ENCODE data around the gene MCF2L. TPM values are rescaled to one million over a fixed set of nuclear protein-coding genes. Genes with fewer than 3 reads are reported as not detected.

The MCF2L gene
- total RNA-seq, 1 experiment from 2014 or later, result 22.1 TPM

DNA sequence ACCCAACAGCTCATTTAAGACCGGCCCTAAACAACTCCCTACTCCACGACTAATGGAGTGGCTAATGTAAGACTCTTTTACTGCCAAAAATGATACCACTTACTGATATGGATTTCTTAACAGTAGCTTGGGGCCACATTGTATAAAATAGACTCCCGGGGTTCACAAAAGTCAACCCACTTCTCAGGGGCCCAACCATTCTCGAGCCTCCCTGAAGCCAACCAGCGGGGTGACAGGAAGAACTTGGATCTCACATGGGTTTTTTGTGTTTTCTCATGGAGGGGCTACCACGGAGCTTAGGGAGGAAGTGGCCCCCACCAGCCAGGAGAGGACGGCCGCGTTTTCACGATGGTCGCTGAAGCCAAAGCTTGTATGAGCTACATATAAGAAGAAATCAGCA is 8.1 kb downstream of the MCF2L start:
- H3K27me3 ChIP-seq (replicated peaks; ENCODE audit: control insufficient read depth, insufficient read depth, low read length), result no peaks in the 10 kb centered on the region
- Mint-ChIP-seq H3K27ac (ENCODE audit: unreplicated experiment) (no peak overlapping the region), H3K4me1 (ENCODE audit: low read depth, unreplicated experiment) (no peaks in the 10 kb centered on the region), H3K9me3 (ENCODE audit: unreplicated experiment) (peaks cover 9% of the 10 kb centered on the region), H3K27me3 (ENCODE audit: insufficient read depth, unreplicated experiment) (no peaks in the 10 kb centered on the region), H3K36me3 (ENCODE audit: insufficient read depth, unreplicated experiment) (no peaks in the 10 kb centered on the region), H3K4me3 (ENCODE audit: unreplicated experiment) (no peak overlapping the region)
- BruUV-seq (replicated peaks), result no TSS peak
- intact Hi-C loops (cut with micrococcal nuclease; ENCODE audit: unreplicated experiment), result loop anchor here (5.0 kb wide), 1 partner anchor 815 kb away; no protein-coding TSS in a partner anchor
- TF ChIP-seq, protein P1, sequence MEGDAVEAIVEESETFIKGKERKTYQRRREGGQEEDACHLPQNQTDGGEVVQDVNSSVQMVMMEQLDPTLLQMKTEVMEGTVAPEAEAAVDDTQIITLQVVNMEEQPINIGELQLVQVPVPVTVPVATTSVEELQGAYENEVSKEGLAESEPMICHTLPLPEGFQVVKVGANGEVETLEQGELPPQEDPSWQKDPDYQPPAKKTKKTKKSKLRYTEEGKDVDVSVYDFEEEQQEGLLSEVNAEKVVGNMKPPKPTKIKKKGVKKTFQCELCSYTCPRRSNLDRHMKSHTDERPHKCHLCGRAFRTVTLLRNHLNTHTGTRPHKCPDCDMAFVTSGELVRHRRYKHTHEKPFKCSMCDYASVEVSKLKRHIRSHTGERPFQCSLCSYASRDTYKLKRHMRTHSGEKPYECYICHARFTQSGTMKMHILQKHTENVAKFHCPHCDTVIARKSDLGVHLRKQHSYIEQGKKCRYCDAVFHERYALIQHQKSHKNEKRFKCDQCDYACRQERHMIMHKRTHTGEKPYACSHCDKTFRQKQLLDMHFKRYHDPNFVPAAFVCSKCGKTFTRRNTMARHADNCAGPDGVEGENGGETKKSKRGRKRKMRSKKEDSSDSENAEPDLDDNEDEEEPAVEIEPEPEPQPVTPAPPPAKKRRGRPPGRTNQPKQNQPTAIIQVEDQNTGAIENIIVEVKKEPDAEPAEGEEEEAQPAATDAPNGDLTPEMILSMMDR (IDR thresholded peaks at IDR 0.05; ENCODE audit: insufficient read depth in 1 of 2, low read depth in 1 of 2, low read length in 1 of 2, severe bottlenecking in 1 of 2, unreplicated experiment in 1 of 2), result no peak
- ChIA-PET POLR2A (no interaction called here), CTCF (no interaction called here)
- H3K36me3 ChIP-seq (ENCODE audit: control insufficient read depth, insufficient read depth, low read length), result no peaks in the 10 kb centered on the region
- H3K4me1 ChIP-seq, result no peaks in the 10 kb centered on the region
- H3K9me3 ChIP-seq, result no peaks in the 10 kb centered on the region
- H3K4me3 ChIP-seq (ENCODE audit: low read depth, low read length), result no peak overlapping the region
- no peak for DNase-seq

DNA sequence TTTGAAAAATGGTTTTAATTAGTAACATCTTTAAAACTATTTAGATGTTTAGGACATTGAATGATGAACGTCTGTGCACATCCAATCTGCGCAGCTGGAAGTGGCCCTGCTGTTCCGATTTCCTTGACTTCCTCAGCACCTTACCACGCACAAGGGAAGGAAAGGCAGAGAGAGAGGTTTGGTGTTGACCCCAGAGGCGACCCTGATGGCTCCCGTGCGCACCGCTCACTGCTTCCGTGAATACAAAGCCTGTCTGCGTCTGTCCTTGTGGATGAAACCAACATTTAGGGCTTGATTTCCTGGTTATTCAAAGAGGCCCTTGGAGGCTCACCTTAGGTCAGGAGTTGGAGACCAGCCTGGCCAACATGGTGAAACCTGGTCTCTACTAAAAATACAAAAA is 8.5 kb downstream of the MCF2L start:
- ChIA-PET POLR2A (no interaction called here), CTCF (no interaction called here)
- no peaks in the 10 kb centered on the region for H3K4me1 ChIP-seq
- no peaks in the 10 kb centered on the region for H3K27me3 ChIP-seq (replicated peaks; ENCODE audit: control insufficient read depth, insufficient read depth, low read length)
- H3K36me3 ChIP-seq (ENCODE audit: control insufficient read depth, insufficient read depth, low read length), result no peaks in the 10 kb centered on the region
- Mint-ChIP-seq H3K36me3 (ENCODE audit: insufficient read depth, unreplicated experiment) (no peaks in the 10 kb centered on the region), H3K9me3 (ENCODE audit: unreplicated experiment) (peaks cover 4% of the 10 kb centered on the region), H3K4me3 (ENCODE audit: unreplicated experiment) (no peak overlapping the region), H3K27ac (ENCODE audit: unreplicated experiment) (no peak overlapping the region), H3K4me1 (ENCODE audit: low read depth, unreplicated experiment) (no peaks in the 10 kb centered on the region), H3K27me3 (ENCODE audit: insufficient read depth, unreplicated experiment) (no peaks in the 10 kb centered on the region)
- no peaks in the 10 kb centered on the region for H3K9me3 ChIP-seq
- DNase-seq, result no peak
- TF ChIP-seq, protein P1 (IDR thresholded peaks at IDR 0.05; ENCODE audit: insufficient read depth in 1 of 2, low read depth in 1 of 2, low read length in 1 of 2, severe bottlenecking in 1 of 2, unreplicated experiment in 1 of 2), result no peak
- no peak overlapping the region for H3K4me3 ChIP-seq (ENCODE audit: low read depth, low read length)
- intact Hi-C loops (cut with micrococcal nuclease; ENCODE audit: unreplicated experiment), result loop anchor here (5.0 kb wide), 1 partner anchor 815 kb away; no protein-coding TSS in a partner anchor
- BruUV-seq (replicated peaks), result no TSS peak

DNA sequence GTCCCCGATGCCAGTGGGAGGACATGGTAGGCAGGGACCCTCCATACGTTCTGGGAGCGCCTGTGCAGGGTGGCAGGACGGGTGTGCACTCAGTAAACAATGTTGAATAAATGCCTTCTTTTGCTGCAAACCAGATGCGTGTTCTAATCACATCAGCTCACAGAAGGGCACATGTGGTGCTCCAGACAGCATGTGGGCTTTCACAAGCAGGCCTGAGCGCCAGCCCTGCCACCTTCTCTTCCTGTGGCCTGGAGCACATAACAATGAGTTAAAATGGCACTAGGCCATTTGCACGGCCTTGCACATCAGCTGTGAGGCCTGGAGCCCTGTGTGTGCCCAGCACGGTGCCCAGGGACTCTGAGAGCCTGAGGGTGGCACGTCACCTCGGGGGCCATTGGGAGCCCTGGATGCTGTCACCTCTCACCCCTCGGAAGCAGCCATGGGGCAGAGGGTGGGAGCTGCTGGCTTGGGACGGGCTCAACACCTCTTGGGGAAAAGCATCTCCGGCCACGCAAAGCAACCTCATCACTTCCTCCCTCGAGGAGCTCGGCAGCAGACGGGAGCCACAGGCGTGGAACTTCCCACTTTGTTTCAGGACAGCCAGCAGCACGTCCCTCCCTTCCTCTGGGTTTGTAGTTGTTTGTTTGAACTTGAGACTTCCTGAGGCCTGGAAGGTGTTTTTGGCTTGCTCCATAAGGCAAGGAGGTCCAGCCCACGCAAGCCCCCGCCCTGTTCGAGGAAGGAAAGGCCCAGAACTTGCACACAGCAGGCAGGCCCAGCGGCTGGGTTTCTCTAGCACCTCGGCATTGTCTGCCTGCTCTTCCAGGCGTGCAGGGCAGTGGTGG is 9.8 kb downstream of the MCF2L start:
- no TSS peak for BruUV-seq (replicated peaks)
- H3K4me1 Mint-ChIP-seq (ENCODE audit: low read depth, unreplicated experiment), result peaks cover 4% of the 10 kb centered on the region
- CTCF ChIA-PET, result interaction anchor here (1.1 kb wide), 1 partner anchor 9 kb away, joined by 3 read pairs; the partner anchor contains the start of gene MCF2L

More for the DNA sequence above, 9.8 kb downstream of the MCF2L start:
- POLR2A ChIA-PET, result no interaction called here
- no peaks in the 10 kb centered on the region for H3K9me3 ChIP-seq
- H3K27me3 Mint-ChIP-seq (ENCODE audit: insufficient read depth, unreplicated experiment), result no peaks in the 10 kb centered on the region
- H3K4me1 ChIP-seq, result peaks cover 9% of the 10 kb centered on the region
- TF ChIP-seq, protein P1 (IDR thresholded peaks at IDR 0.05; ENCODE audit: insufficient read depth in 1 of 2, low read depth in 1 of 2, low read length in 1 of 2, severe bottlenecking in 1 of 2, unreplicated experiment in 1 of 2), result no peak
- no peak overlapping the region for H3K4me3 Mint-ChIP-seq (ENCODE audit: unreplicated experiment)
- intact Hi-C loops (cut with micrococcal nuclease; ENCODE audit: unreplicated experiment), result loop anchor here (5.0 kb wide), 1 partner anchor 814 kb away; no protein-coding TSS in a partner anchor
- no peaks in the 10 kb centered on the region for H3K9me3 Mint-ChIP-seq (ENCODE audit: unreplicated experiment)
- no peaks in the 10 kb centered on the region for H3K36me3 Mint-ChIP-seq (ENCODE audit: insufficient read depth, unreplicated experiment)
- DNase-seq, result no peak
- H3K27me3 ChIP-seq (replicated peaks; ENCODE audit: control insufficient read depth, insufficient read depth, low read length), result no peaks in the 10 kb centered on the region
- no peak overlapping the region for H3K27ac Mint-ChIP-seq (ENCODE audit: unreplicated experiment)
- no peaks in the 10 kb centered on the region for H3K36me3 ChIP-seq (ENCODE audit: control insufficient read depth, insufficient read depth, low read length)
- H3K4me3 ChIP-seq (ENCODE audit: low read depth, low read length), result no peak overlapping the region

Data from Caco-2 (cell line).